CD4-positive, alpha-beta T cell treated with Interleukin-1 beta for 1 hour (primary cell): ENCODE data around the gene ZCCHC24.
A peak's percentile ranks its signal among the peaks of the same experiment; 100 is the strongest.

ENCODE experiments used
- DNase-seq, 2 donors: peaks; one replicate each; pipeline ENCODE4 v3.0.0-alpha.2; 2020 to 2022

The ZCCHC24 gene

DNA sequence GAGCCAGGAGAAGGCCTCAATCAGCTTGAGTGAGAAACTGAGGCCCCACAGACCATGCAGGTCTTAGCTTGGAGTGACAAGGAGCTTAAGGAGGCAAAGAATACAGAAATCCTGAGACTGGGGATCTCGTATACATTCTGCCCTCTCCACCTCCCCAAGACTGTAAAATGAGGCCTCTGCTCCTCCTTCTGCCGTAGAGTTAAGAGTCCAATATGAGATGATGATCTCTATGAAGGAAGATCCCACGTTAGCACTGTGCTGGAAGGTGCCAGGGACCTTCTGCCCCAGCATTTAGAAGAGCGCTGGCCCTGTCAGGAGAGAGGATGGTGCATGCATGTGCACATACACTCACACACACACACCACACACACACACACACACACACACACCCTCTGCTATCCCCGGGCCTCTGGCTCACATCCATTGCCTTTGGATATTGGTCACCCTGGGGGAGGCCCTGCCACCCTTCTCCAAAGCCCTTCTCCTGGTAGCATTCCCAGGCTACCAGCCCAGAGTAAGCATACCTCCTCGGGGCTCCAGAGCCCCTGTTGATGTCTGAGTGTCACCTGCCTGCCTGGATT is 15.0 kb downstream of the ZCCHC24 start:
- no peak for DNase-seq

GRCh38 chr10:79429751-79430150 is 15.7 kb downstream of the ZCCHC24 start:
- no peak for DNase-seq

DNA sequence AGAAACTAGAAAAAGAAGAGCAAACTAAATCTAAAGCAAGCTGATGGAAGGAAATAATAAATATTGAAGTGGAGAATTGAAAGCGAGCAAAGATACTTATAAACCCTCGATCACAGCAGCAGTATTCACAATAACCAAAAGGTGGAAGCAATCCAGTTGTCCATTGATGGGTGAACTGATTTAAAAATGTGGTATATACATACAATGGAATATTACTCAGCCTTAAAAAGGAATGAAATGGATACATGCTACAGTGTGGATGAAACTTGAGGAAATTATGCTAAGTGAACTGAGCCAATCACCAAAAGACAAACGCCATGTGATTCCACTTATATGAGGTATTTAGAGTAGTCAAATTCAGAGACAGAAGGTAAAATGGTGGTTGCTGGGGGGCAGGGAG is 17.5 kb downstream of the ZCCHC24 start:
- no peak for DNase-seq

- no peak for DNase-seq
Measured at GRCh38 chr10:79425074-79425532, 20.3 kb downstream of the ZCCHC24 start.

- no peak for DNase-seq
Measured at GRCh38 chr10:79424221-79425073, 21.0 kb downstream of the ZCCHC24 start.

DNA sequence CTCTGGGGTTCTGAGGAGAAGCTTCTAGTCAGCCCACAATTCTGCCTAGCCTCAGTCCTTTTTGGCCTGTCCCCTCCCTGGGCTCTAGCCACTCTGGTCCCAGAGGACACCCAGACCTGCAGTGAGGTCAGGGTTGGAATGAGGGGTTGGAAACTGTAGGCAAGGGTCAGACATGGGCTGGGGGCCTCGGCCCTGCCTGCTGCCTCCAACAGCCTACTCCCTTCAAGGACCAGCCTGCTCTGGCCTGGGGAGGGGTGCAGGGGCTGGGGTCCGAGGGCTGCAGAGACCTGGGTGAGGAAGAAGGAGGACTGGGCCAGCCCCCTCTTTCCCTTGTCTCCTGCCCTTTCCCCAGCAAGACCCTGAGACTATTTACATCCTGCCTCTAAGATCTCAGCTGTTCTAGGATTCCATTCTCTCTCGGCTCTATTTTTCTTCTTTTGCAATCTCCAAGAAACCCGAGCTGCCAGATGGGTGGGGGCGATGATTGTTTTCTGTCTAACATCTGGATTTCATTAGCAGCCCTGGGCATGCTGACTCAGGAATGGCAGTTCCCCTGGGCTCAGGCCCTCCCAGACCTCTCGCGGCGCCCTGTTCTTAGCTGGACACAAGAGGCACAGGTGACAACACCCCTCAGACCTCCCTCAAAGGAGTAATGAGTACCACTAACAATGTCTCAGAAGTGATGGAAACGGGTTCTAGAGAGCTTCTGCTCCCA is 23.1 kb downstream of the ZCCHC24 start:
- no peak for DNase-seq

DNA sequence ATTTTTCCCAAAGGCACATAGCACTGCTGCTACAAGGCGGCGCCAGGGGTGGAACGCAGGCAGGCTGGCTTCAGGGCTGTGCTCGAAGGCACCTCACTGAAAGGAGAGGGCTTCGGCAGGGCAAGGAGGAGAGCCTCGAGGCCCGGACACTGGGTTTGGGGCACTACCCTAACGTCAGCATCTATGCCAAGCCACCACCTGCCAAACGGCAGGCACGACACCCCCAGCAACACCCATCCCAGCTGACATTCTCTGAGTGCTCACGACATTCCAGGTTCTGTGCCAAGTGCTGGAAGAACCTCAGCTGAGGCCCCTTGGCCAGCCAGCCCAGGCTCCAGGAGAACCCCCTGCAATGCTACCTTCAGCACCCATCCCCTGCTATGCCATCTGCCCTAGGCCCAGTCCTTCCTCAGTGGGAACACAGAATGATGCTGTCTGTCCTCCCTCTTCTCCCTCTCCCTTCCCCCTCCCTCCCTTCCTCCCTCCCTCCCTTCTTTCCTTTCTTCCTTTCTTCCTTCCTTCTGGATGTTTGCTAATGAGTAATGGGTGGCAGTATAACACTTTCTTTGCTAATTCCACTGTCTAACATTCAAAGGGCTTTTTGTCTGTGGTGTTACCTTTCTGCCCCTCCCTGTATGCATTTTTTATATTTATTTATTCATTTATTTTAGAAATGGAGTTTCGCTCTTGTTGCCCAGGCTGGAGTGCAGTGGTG is 24.3 kb downstream of the ZCCHC24 start:
- no peak for DNase-seq

DNA sequence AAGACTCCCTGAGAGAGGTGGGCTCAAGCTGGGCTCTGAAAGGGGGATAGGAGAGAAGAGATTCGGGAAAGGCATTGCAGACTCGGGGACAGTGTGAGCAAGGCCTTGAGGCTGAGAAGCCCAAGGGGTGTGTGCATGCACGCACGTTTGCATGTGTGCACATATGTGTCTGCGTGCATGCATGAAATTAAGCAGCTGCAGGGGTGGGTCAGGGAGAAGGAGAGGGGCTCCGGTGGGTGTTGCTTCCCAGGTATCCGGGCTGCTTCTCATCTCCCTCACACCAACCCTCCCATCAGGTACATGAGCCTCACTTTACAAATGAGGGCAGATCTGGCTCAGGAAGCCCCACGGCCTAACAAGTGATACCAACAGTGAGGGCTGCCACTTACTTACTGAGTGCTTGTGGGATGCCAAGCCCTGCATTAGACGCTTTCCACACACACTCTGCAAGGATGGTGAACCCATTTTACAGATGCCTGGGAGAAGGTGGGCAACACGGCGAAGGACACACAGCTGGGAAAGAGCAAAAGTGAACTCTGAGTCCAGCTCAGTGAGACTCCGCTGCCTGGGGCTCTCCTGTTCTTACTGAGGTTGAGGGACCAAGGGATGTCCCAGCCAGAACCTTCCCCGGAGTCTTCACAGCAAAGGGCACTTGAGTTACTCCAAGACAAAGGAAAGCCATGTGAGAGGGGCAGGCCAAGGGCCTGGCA is 26.4 kb downstream of the ZCCHC24 start:
- DNase-seq: no peak

- no peak for DNase-seq
Measured at GRCh38 chr10:79418274-79418673, 27.1 kb downstream of the ZCCHC24 start.

DNA sequence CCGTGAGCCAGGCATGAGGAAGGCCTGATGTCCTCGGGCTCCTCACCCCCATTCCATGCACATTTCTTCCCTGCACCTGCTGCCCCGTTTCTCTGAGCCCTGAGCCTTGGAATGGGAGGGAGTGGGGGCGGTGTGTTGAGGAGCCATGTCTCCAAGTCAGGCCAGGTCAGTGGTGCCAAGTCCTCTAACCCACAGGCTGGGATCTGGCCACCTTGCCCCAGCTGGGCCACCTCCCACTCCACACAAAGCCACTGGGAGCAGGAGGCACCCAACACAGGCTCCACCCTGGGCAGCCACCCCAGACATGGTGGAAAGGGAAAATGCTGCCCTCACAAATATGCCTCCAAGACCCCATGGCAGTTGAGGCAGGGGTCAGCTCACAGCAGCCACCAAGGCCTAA is 27.7 kb downstream of the ZCCHC24 start:
- DNase-seq: no peak

- DNase-seq: no peak
Measured at GRCh38 chr10:79417266-79417665, 28.2 kb downstream of the ZCCHC24 start.

GRCh38 chr10:79416578-79417255 is 28.7 kb downstream of the ZCCHC24 start:
- no peak for DNase-seq

DNA sequence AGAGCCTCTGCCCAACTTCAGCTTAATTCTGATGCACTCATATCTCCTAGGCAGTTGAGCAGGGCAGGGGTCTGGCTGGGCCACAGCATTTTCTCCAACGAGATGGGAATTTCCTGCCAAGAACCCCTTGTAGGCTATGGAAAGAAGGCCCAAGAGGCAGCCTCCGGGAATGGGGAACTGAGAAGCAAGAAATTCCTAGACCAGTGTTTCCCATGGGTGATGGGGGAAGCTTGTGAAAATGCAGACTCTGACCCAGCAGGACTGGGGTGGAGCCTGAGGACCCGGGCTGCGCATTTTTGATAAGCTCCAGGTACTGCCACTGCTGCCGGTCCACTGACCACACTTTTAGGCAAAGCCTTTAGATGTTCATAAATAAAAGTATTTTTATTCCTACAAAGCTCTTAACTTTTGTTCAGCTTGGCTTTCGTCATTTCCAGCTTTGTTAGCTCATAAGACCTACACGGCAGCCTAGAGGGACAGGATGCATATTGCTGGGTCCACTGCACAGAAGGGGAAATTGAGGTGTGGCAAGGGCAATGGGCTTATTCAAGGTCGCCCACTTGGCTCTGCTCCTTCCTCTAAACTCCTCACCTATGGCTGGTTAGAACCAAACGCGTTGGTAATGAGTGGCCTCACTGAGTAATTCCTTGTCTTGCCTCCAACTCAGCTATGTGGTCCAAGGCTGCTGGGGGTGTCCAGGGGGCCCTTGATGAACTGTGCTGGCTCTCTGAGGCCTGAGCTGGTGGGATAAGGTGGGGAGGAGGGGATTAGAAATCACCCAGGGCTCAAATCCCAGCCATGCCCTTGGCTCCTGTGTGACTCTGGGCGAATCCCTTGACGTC is 29.5 kb downstream of the ZCCHC24 start:
- DNase-seq: no peak

- no peak for DNase-seq
Measured at GRCh38 chr10:79414714-79415113, 30.7 kb downstream of the ZCCHC24 start.

GRCh38 chr10:79413196-79413595 is 32.2 kb downstream of the ZCCHC24 start:
- peak in 1 of 2 donors; percentile 27 for DNase-seq

DNA sequence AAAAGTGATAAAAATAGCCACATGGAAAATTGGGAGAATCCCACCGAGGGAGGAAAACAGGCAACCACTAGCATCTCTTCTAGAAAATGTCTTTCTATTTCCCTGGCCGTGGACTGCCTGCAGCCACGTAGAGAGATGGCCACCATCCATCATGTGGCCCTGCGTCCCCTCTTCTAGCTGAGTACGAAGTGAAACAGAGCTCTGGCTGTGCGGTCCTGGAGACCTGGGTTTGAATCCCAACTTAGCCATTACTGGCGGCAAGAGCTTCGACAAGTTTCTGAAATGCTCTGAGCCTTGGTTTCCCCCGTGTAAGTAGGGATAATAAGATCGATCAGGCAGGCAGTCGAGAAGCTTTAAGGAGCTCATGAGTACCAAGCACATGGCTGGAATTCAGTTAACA is 32.9 kb downstream of the ZCCHC24 start:
- DNase-seq: no peak

GRCh38 chr10:79411546-79412495 is 33.6 kb downstream of the ZCCHC24 start:
- DNase-seq: no peak

- DNase-seq: no peak
Measured at GRCh38 chr10:79410315-79411094, 34.9 kb downstream of the ZCCHC24 start.

- DNase-seq: no peak
Measured at GRCh38 chr10:79409726-79410085, 35.7 kb downstream of the ZCCHC24 start.
